LHCN-M2 (cell line): Measurements from ENCODE around the gene FOXD1. TPM values are rescaled to one million over a fixed set of nuclear protein-coding genes. Genes with fewer than 3 reads are reported as not detected.
A peak's percentile ranks its signal among the peaks of the same experiment; 100 is the strongest.
"Not testable (repeated sequence)": the region's sequence is repeated elsewhere in the genome, so short reads cannot be mapped to it uniquely, and the experiment has no call there.

Experiments
- DNase-seq: peaks from one replicate; pipeline ENCODE4 v3.0.0-alpha.2; 2012; ENCODE audit warnings: low read depth
- polyA plus RNA-seq: library from polyadenylated mRNA; unstranded; fragments of >200 nt; gene quantifications from one replicate; pipeline ENCODE4 v1.2.1, GENCODE V29; 2012; ENCODE audit warnings: missing spikeins
- total RNA-seq: library from RNA; depleted of rRNA; stranded (reverse); fragments of >200 nt; gene quantifications from 2 replicates; pipeline ENCODE4 v1.2.3, GENCODE V29; 2014; rRNA removed

FOXD1 gene
- total RNA-seq, result 23.5 and 24.8 TPM in 2 replicates
- polyA plus RNA-seq, result 31.8 TPM

DNA sequence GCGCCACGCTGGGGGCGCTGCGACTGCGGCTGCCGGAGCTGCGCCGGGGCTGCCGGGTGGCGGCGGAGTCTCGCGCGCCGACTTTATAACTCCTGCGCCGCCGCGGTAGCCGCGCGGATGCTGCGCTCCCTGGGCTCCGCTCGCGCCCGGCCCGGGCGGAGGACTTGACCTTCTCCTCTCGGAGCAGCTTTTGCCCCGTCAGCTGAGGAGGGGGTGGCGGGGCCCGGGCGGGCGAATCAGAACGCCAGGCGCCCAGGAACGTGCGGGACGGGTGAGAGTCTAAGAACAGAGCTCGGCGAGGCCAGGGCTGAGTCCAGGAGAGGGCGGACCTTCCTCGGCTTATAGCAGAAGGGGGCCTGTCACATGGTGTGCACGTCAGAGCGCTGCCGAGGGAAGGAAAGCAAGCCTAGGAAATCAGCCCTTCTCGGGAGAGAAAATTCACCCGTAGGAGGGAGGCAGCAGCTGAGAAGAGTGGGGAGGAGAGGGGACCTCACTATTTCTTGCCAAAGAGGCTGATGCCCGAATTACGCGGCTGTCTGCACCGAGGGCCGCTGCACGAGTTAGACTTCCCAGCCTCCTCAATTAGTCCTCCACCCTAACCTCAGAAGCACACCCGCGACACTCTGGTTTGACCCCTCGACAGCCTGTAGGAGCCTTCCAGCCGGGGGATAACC lies at the start of gene FOXD1:
TSS of gene FOXD1 (minus strand) at position 315 of the 674 bp plus-strand sequence. CDS start 415 bp downstream, outside the sequence.
- DNase-seq, result peak; percentile 96

DNA sequence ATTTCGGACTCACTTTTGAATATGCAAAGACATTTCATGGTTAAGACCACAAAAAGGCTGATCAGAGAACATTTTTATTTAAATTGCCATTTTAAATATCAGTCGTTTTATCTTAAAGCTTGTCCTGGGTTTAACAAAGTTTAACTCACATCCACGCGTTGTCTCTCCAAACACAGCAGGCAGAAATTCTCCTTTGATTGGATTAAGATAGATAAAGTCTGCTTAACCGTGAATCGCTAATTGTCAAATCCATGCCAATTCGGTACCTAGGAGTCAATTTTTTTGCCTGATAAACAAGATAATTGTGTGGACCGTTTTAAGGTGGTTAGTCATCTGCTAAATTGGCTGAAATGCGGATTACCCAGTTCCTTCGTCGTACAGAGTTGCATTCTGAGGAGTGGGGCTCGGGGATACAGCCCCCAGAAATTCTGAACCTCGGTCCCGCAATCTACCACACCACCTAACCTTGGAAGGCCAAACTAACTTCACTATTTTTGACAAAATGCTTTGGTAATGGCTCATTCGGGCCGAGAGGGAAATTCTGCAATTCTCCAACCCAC lies 49.0 kb upstream of the FOXD1 start:
- DNase-seq, result no peak

DNA sequence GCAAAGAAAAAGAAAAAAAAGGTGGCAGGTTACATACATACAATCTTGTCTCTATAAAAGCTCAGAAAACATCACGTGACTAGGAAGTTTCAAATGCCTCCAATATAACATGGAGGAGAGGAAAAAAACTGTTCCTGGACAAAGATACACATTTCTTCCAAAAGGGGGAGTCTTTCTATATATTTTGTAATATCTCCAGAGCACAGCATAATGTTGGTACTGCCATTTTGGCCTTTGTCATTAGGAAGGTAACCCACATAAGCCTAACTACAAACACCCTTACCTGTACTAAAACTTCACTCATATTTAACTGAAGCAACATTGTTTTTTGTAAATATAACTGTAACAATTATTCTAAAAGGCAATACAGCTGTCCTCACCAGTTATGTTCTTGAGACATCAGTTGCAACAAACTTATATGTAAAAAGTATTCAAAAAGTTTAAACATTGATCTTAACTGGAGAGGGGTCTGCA lies 48.4 kb upstream of the FOXD1 start:
- peak; percentile 72 for DNase-seq

DNA sequence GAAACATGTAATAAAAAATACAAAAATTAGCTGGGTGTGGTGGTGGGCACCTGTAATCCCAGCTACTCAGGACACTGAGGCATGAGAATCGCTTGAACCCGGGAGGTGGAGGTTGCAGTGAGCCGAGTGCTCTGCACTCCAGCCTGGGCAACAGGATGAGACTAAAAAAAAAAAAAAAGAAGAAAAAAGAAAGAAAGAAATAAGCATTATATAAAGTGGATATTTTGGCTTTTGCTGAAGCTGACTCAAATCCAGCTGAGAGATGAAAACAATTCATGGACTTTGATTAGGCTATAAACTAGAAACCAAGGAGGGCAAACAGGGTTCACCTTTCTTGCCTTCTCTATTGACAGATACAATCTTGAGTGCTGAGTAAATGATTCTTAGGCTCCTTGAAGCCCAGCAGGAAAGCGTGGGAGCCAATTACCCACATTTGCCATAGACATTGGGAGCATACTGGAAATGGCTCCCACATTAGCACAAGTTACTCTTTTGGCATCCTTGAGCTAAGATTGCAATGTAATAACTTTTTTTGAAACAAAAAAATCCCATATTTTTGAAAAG lies 47.3 kb upstream of the FOXD1 start:
- no peak for DNase-seq

DNA sequence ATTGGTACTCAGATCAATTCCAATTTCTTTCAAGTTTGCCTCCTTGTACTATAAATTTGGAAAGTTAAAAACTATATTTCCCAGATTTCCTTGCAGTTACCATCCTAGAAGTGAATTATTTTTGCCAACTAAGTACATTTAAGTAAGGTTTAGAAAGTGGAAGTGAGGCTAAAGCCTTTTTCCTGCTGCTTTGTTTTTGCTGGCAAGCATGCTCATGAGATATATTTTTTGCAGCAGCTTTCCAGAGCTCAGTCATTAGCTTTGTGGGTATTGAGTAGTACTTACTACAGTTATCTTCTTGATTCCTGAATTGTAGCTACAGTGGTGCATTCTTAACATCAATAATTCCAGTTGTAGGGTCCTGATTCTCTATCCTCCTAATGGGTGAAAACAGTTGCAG lies 46.1 kb upstream of the FOXD1 start:
- no peak for DNase-seq

DNA sequence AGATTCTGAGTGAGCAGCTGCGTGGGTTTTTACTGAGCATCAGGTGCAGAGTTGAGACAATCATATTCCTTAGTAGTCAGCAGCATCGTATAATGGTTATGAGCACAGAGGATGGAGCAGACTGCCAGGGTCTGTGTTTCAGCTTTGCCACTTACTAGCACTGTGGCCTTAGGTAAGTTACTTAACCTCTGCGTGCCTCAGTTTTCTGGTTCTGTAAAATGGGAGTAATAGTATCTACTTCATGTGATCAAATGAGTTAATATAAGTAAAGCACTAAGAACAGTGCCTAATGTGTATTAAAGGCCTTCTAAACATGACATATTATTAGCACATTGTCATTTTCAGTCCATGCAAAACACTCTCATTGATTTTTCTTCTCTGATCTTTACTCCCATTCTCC lies 44.8 kb upstream of the FOXD1 start:
- DNase-seq, result no peak

DNA sequence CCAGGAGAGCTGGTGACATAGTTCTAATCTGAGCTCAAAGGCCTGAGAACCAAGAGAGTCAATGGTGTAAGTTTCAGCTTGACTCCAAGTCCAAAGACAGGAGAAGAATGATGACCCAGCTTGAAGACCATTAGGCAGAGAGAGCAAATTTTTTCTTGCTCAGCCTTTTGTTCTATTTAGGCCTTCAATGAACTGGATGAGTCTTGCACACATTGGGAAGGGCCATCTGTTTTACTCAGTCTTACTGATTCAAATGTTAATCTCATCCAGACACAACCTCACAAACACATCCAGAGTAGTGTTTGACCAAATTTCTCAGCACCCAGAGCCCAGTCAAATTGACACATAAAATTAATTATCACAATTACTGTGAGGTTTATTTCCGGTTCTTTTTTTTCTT lies 42.6 kb upstream of the FOXD1 start:
- DNase-seq, result no peak

DNA sequence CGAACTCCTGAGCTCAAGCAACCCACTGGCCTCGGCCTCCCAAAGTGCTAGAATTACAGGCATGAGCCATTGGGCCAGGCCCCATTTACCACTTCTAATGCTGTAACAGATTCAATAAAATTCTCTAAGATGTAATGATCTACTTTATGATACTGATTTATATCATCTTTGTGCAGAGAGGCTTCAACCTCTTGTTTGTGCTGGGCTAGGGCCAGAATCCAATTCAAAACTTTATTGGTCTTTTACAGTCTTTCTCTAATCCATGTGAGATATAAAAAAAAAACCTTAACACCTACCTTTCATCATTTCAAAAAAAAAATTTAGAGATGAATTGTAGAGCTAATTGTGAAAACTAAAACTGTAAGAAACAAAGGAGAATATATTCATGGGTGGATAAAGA lies 41.5 kb upstream of the FOXD1 start:
- no peak for DNase-seq

DNA sequence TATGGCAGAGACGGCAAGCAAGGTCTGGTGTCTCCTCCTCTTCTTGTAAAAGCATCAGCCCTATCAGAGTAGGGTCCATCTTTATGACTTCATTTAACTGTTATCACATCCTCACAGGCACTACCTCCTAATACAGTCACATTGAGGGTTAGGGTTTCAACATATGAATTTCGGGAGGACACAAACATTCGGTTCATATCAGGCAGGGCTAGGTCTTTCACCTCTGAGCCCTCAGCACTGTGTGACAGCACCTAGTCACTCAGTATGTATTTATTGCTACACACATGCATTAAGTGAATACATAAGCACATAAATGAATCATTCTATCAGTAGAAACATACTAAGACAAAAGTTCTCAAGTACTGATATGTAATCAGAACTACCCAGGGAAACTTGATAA lies 40.2 kb upstream of the FOXD1 start:
- no peak for DNase-seq

DNA sequence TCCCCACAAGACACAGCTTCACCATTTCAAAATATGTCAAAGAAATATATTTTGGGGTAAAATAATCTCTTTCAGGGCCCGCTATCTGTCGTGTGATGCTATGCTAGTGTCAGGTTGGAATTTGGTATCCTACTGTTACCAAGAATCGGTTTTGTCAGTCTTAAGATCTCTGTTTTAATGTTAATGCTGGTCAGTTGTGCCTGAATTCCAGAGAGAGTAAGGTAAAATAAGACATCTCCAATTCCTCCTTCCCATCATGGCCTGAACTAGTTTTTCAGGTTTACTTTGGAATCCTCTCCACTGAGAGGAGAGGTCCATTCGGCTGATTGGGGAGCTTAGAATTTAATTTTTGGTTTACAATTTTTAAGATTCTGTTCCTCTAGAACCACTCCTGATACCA lies 39.2 kb upstream of the FOXD1 start:
- no peak for DNase-seq

DNA sequence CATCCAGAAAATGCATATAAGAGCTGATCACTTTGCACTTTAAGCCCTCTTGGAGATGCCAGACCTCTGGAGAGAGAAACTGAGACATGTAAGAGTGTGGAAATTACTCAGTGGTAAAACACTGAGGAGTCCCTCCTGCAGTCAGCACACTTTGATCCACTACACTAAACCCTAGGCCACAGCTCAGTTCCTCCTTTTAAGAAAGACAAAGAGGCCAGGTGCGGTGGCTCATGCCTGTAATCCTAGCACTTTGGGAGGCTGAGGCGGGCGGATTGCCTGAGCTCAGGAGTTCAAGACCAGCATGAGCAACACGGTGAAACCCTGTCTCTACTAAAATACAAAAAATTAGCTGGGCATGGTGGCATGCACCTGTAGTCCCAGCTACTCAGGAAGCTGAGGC lies 38.7 kb upstream of the FOXD1 start:
- not testable (repeated sequence) for DNase-seq

DNA sequence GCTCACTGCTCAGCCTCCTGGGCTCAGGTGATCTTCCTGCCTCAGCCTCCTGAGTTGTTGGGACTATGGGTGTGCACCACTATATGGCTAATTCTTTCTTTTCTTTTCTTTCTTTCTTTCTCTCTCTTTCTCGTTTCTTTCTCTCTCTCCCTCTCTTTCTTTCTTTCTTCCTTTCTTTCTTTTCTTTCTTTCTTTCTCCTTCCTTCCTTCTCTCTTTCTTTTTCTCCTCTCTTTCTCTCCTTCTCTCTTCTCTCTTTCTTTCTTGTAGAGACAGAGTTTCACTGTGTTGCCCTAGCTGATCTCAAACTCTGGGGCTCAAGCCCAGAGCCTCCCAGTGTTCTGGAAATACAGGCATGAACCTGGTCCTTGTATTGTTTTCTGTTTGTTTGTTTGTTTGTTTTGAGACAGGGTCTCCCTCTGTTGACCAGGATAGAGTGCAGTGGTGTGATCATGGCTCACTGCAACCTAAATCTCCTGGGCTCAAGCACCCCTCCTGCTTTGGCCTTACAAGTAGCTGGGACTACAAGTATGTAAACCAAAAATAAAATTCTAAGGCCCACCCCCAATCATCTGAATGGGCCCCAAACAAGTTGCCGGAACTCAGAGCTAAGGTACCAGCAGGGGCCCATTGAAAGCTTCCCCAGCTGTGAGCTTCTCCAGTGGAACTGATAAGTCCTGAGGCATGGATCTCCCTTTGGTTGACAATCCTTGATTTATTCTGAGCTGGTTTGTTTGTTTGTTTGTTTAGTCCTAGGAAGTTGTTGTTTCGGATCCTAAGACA lies 37.7 kb upstream of the FOXD1 start:
- DNase-seq, result no peak

DNA sequence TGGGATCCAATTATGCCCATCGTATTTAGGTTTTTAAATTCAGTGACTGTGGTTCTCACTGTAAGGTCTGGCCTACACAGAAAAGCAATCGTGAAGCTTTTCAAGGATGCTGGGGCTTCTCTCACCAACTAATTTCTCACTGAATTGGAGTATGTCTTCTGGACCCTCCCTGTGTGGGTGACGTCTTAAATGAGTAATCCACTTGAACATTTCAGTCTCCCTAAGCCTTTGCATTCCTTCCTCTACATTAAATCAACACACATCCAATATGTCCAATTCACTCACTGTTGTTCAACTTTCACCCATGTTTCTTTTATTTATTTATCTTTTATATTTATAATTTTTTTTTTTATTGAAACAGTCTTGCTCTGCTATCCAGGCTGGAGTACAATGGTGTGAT lies 37.1 kb upstream of the FOXD1 start:
- DNase-seq, result no peak

DNA sequence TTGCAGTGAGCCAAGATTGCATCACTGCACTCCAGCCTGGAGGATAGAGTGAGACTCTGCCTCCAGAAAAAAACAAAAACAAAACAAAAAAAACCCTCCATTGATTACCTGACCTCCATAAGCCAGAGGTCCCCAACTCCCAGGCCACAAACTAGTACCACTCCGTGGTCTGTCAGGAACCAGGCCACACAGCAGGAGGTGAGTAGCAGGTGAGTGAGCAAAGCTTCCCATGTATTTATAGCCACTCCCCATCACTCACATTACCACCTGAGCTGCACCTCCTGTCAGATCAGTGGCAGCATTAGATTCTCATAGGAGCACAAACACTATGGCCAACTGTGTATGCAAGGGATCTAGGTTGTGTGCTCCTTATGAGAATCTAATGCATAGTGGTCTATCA lies 35.9 kb upstream of the FOXD1 start:
- DNase-seq, result no peak

DNA sequence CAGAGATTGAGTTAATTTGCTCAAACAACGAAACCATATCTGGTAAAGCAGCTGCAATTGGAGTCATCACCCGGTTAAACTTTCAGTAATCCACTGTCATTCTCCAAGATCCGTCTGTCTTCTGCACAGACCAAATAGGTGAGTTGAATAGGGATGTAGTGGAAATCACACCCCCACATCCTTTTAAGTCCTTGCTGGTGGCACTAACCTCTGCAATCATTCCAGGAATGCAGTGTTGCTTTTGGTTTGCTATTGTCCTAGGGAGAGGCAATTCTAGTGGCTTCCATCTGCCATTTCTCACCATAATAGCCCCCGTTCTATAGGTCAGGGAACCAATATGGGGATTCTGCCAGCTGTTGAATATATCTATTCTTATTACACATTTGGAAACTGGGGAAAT lies 35.1 kb upstream of the FOXD1 start:
- DNase-seq, result no peak

DNA sequence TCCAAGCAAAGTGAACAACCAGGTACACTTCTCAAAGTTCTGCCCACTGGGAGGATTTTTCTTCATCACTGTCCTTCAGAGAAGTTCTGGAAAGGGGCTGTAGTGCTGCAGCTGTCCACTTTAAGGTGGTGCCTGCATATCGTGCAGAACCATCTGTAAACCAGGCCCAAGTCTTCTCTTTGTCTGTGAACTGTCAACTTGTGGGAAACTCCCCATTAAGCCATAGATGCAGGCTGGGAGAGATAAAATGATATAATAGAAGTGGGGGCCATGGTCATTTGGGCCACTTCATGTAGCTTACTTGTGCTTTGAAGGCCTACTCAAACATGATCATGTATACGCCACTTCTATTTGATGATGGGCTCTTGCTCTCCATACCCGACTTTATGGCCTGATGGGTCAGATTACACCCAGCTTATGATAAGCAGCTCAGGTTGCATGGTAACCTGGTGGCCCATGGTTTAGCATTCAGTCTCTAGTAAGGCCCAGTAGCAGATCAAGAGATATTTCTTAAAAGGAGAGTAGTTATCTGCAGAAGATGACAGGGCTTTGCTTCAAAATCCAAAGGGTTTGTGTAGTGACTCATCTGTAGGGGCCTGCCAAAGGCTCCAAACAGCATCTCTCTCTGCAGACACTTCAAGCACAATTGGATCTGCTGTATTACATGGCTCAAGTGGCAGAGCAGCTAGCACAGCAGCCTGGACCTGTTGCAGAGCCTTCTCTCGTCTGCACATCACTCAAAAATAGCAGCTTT lies 34.0 kb upstream of the FOXD1 start:
- DNase-seq, result peak; percentile 32

DNA sequence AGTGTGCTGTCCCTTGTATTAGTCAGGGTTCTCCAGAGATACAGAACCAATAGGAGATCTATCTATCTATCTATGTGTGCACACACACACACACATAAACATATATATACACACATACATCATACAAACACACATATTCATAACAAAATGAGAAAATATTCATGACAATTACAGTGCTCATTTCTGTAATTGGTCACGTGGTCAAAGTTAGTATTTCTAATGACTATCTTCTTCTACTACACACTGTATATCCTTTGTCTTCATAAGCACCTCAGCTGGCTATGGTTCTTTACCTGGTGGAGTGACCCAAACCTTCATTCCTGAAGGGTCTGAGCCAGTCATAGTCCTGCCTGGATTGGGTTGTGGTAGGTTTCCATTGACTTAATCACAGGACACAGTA lies 31.9 kb upstream of the FOXD1 start:
- no peak for DNase-seq

DNA sequence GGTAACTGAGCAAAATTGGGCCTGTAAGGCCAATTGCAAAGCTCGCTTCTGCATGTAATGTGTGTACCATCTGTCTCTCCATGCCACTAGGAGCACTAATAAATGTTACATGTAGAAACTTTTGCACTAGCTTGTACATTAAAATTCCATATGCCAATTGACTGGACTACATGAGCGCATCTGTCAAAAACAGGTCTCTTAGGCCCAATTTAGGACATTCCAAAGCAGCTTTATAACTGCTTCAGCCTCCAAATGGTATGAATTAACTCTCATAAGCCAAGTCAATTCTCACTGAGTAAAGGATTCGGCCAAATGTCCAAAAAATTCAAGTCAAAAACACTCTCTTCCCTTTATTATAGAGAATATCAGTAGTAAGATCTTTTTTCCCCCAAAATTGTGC lies 23.5 kb upstream of the FOXD1 start:
- DNase-seq, result no peak

DNA sequence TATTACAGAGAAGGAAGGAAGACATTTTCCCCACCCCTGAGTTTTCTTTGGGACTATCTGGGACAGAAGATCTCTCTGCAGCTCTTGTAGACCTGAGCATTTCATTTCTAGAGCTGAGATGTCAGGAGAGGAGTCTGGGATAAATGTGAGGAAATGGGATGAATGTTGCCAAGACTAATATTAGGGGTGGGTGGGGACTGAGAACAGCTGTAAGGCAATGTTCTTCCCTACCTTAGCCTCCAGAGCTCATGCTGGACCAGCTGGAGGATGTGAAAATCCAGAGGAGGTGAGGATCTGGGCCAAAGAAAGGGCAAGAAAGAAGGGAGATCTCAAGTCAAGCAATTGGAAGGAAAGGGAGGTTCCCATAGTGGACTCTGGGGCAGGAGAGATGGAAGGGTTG lies 23.1 kb upstream of the FOXD1 start:
- DNase-seq, result no peak

DNA sequence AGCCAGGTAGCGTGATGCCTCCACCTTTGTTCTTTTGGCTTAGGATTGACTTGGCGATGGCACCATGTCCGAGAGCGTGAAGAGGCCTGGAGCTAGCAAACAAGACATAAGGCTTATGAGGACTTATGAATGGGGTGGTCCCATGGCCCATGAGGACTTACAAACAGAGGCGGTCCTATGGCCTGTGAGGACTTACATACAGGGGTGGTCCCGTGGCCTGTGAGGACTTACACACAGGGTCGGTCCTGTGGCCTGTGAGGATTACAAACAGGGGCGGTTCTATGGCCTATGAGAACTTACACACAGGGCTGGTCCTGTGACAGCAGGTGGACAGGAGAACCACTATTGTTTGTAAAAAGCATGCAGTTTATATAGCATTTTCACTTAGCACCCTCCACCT lies 21.3 kb upstream of the FOXD1 start:
- DNase-seq, result no peak

DNA sequence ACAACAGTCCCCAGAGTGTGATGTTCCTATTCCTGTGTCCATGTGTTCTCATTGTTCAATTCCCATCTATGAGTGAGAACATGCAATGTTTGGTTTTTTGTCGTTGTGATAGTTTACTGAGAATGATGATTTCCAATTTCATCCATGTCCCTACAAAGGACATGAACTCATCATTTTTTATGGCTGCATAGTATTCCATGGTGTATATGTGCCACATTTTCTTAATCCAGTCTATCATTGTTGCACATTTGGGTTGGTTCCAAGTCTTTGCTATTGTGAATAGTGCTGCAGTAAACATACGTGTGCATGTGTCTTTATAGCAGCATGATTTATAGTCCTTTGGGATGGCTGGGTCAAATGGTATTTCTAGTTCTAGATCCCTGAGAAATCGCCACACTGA lies 20.1 kb upstream of the FOXD1 start:
- DNase-seq, result not testable (repeated sequence)
